Activated CD8-positive, alpha-beta T cell treated with anti-CD3 and anti-CD28 coated beads, Interleukin-2, amount 10 ng/mL, durations not matched to agents 7 days and 5 days (primary cell): Measurements from ENCODE around the gene NTN4. TPM values are rescaled to one million over a fixed set of nuclear protein-coding genes. Genes with fewer than 3 reads are reported as not detected.

ENCODE experiments used
- ATAC-seq: fragments of 150-1000 bp; cut with Tn5 transposase; one replicate; pipeline ENCODE4 v1.10.0; 2021; ENCODE audit warnings: moderate library complexity
- CTCF ChIA-PET: fragments of 350-600 bp; sonication (Branson Sonifier 250); formaldehyde crosslinking; loops from one replicate; lab custom pipeline; 2021; ENCODE audit warnings: antibody characterized with exemption; lab: Charles Lee
- POLR2A ChIA-PET: fragments of 350-600 bp; sonication (Branson Sonifier 250); formaldehyde crosslinking; loops from one replicate; lab custom pipeline; 2021; ENCODE audit warnings: antibody characterized with exemption; lab: Charles Lee
- DNase-seq: peaks from one replicate; pipeline ENCODE4 v3.0.0-alpha.2; 2020
- H3K27ac Mint-ChIP-seq: one replicate; pipeline ENCODE4 v1.8.0; 2021; ENCODE audit warnings: mild to moderate bottlenecking, mixed read lengths
- H3K27me3 Mint-ChIP-seq: one replicate; pipeline ENCODE4 v1.8.0; 2021; ENCODE audit warnings: low read depth, mixed read lengths
- H3K36me3 Mint-ChIP-seq: one replicate; pipeline ENCODE4 v1.8.0; 2021; ENCODE audit warnings: low read depth, mixed read lengths
- H3K4me1 Mint-ChIP-seq: one replicate; pipeline ENCODE4 v1.8.0; 2021; ENCODE audit warnings: low read depth, mixed read lengths
- H3K4me3 Mint-ChIP-seq: one replicate; pipeline ENCODE4 v1.8.0; 2021; ENCODE audit warnings: mild to moderate bottlenecking, mixed read lengths
- H3K9me3 Mint-ChIP-seq: one replicate; pipeline ENCODE4 v1.8.0; 2022; ENCODE audit warnings: mixed read lengths; ENCODE audit not compliant: insufficient read depth
- total RNA-seq, 2 experiments: library from RNA; stranded (reverse); gene quantifications; one replicate each; pipeline ENCODE4 v1.2.3, GENCODE V29; 2021

NTN4 gene
- total RNA-seq, 2 experiments from 2014 or later = not detected

- no peaks in the 10 kb centered on the region for H3K4me1 Mint-ChIP-seq
- ATAC-seq = no peak
- no peak overlapping the region for H3K27ac Mint-ChIP-seq
- no peaks in the 10 kb centered on the region for H3K27me3 Mint-ChIP-seq
- no peaks in the 10 kb centered on the region for H3K36me3 Mint-ChIP-seq
- no peak overlapping the region for H3K4me3 Mint-ChIP-seq
- ChIA-PET CTCF (no interaction called here), POLR2A (no interaction called here)
- DNase-seq = no peak
- H3K9me3 Mint-ChIP-seq = no peaks in the 10 kb centered on the region
Measured at GRCh38 chr12:95637471-95638155, 153.0 kb downstream of the NTN4 start.

- ChIA-PET POLR2A (no interaction called here), CTCF (no interaction called here)
- Mint-ChIP-seq H3K4me3 (no peak overlapping the region), H3K27me3 (no peaks in the 10 kb centered on the region), H3K9me3 (no peaks in the 10 kb centered on the region), H3K4me1 (no peaks in the 10 kb centered on the region), H3K36me3 (no peaks in the 10 kb centered on the region), H3K27ac (no peak overlapping the region)
- ATAC-seq = no peak
- DNase-seq = no peak
Measured at GRCh38 chr12:95637010-95637409, 153.6 kb downstream of the NTN4 start.

GRCh38 chr12:95634622-95635621, 155.6 kb downstream of the NTN4 start:
- H3K36me3 Mint-ChIP-seq = no peaks in the 10 kb centered on the region
- ChIA-PET CTCF (no interaction called here), POLR2A (no interaction called here)
- H3K27ac Mint-ChIP-seq = no peak overlapping the region
- H3K9me3 Mint-ChIP-seq = no peaks in the 10 kb centered on the region
- H3K27me3 Mint-ChIP-seq = no peaks in the 10 kb centered on the region
- H3K4me3 Mint-ChIP-seq = no peak overlapping the region
- ATAC-seq (no peak), DNase-seq (no peak)
- no peaks in the 10 kb centered on the region for H3K4me1 Mint-ChIP-seq

GRCh38 chr12:95633732-95634465, 156.7 kb downstream of the NTN4 start:
- H3K27ac Mint-ChIP-seq = no peak overlapping the region

GRCh38 chr12:95633049-95633731, 157.4 kb downstream of the NTN4 start:
- ATAC-seq = no peak
- Mint-ChIP-seq H3K36me3 (no peaks in the 10 kb centered on the region), H3K9me3 (no peaks in the 10 kb centered on the region), H3K27me3 (no peaks in the 10 kb centered on the region), H3K4me1 (no peaks in the 10 kb centered on the region), H3K27ac (no peak overlapping the region), H3K4me3 (no peak overlapping the region)
- POLR2A ChIA-PET = no interaction called here
- no peak for DNase-seq
- CTCF ChIA-PET = no interaction called here

More at GRCh38 chr12:95633732-95634465, 156.7 kb downstream of the NTN4 start:
- no peak for DNase-seq
- Mint-ChIP-seq H3K4me3 (no peak overlapping the region), H3K9me3 (no peaks in the 10 kb centered on the region), H3K36me3 (no peaks in the 10 kb centered on the region), H3K4me1 (no peaks in the 10 kb centered on the region), H3K27me3 (no peaks in the 10 kb centered on the region)
- ChIA-PET CTCF (no interaction called here), POLR2A (no interaction called here)
- ATAC-seq = no peak

GRCh38 chr12:95630496-95630895, 160.1 kb downstream of the NTN4 start:
- no peak overlapping the region for H3K4me3 Mint-ChIP-seq
- no peak overlapping the region for H3K27ac Mint-ChIP-seq
- no peaks in the 10 kb centered on the region for H3K36me3 Mint-ChIP-seq
- CTCF ChIA-PET = no interaction called here
- no peak for ATAC-seq
- no peaks in the 10 kb centered on the region for H3K4me1 Mint-ChIP-seq
- POLR2A ChIA-PET = no interaction called here
- no peaks in the 10 kb centered on the region for H3K27me3 Mint-ChIP-seq
- DNase-seq = no peak
- no peaks in the 10 kb centered on the region for H3K9me3 Mint-ChIP-seq

- ChIA-PET CTCF (no interaction called here), POLR2A (no interaction called here)
- H3K4me1 Mint-ChIP-seq = no peaks in the 10 kb centered on the region
- no peaks in the 10 kb centered on the region for H3K27me3 Mint-ChIP-seq
- no peaks in the 10 kb centered on the region for H3K36me3 Mint-ChIP-seq
- ATAC-seq (no peak), DNase-seq (no peak)
- no peak overlapping the region for H3K4me3 Mint-ChIP-seq
- H3K27ac Mint-ChIP-seq = no peak overlapping the region
- no peaks in the 10 kb centered on the region for H3K9me3 Mint-ChIP-seq
Measured at GRCh38 chr12:95629392-95629791, 161.2 kb downstream of the NTN4 start.

- no peaks in the 10 kb centered on the region for H3K4me1 Mint-ChIP-seq
- no peak for ATAC-seq
- CTCF ChIA-PET = no interaction called here
Measured at GRCh38 chr12:95626854-95627253, 163.7 kb downstream of the NTN4 start.

GRCh38 chr12:95625012-95625411, 165.6 kb downstream of the NTN4 start:
- no peaks in the 10 kb centered on the region for H3K4me1 Mint-ChIP-seq
- DNase-seq (no peak), ATAC-seq (no peak)
- no peaks in the 10 kb centered on the region for H3K36me3 Mint-ChIP-seq
- CTCF ChIA-PET = no interaction called here
- no peaks in the 10 kb centered on the region for H3K9me3 Mint-ChIP-seq
- no peak overlapping the region for H3K27ac Mint-ChIP-seq
- no peak overlapping the region for H3K4me3 Mint-ChIP-seq
- POLR2A ChIA-PET = no interaction called here
- H3K27me3 Mint-ChIP-seq = no peaks in the 10 kb centered on the region

More at GRCh38 chr12:95626854-95627253, 163.7 kb downstream of the NTN4 start:
- DNase-seq = no peak
- no peaks in the 10 kb centered on the region for H3K27me3 Mint-ChIP-seq
- H3K36me3 Mint-ChIP-seq = no peaks in the 10 kb centered on the region
- no peak overlapping the region for H3K4me3 Mint-ChIP-seq
- H3K9me3 Mint-ChIP-seq = no peaks in the 10 kb centered on the region
- no peak overlapping the region for H3K27ac Mint-ChIP-seq
- POLR2A ChIA-PET = no interaction called here

GRCh38 chr12:95624589-95624988, 166.0 kb downstream of the NTN4 start:
- DNase-seq = no peak
- ATAC-seq = no peak
- no peak overlapping the region for H3K4me3 Mint-ChIP-seq
- CTCF ChIA-PET = no interaction called here
- no peaks in the 10 kb centered on the region for H3K4me1 Mint-ChIP-seq
- H3K9me3 Mint-ChIP-seq = no peaks in the 10 kb centered on the region
- POLR2A ChIA-PET = no interaction called here
- H3K36me3 Mint-ChIP-seq = no peaks in the 10 kb centered on the region
- no peak overlapping the region for H3K27ac Mint-ChIP-seq
- H3K27me3 Mint-ChIP-seq = no peaks in the 10 kb centered on the region

- DNase-seq = peak; percentile 31
- no peaks in the 10 kb centered on the region for H3K36me3 Mint-ChIP-seq
- H3K27me3 Mint-ChIP-seq = no peaks in the 10 kb centered on the region
- H3K4me3 Mint-ChIP-seq = no peak overlapping the region
- CTCF ChIA-PET = no interaction called here
- no peaks in the 10 kb centered on the region for H3K4me1 Mint-ChIP-seq
- no peak for ATAC-seq
- POLR2A ChIA-PET = no interaction called here
- no peak overlapping the region for H3K27ac Mint-ChIP-seq
- no peaks in the 10 kb centered on the region for H3K9me3 Mint-ChIP-seq
Measured at GRCh38 chr12:95623554-95624170, 166.9 kb downstream of the NTN4 start.
